H1 (cell line): ENCODE results near the gene PLPPR3. TPM values are rescaled to one million over a fixed set of nuclear protein-coding genes. Genes with fewer than 3 reads are reported as not detected.

ENCODE experiments used
- CTCF ChIA-PET: fragments of 300-600 bp; sonication (Branson Sonifier 250); formaldehyde crosslinking; loops from one replicate; lab custom pipeline; 2021; ENCODE audit not compliant: partially characterized antibody; lab: Charles Lee
- POLR2A ChIA-PET: fragments of 300-600 bp; sonication (Branson Sonifier 250); formaldehyde crosslinking; loops from one replicate; lab custom pipeline; 2021; ENCODE audit warnings: inconsistent platforms; ENCODE audit not compliant: partially characterized antibody; lab: Charles Lee
- DNase-seq, 2 experiments: peaks; one replicate each; pipeline versions ENCODE4 v3.0.0 to v3.0.0-alpha.2; 2010 to 2022; ENCODE audit warnings: low spot score in 2 of 2, low read depth in 1 of 2, mixed read lengths in 1 of 2
- FAIRE-seq: peaks from 2 replicates; lab custom pipeline; 2011; peaks lifted over from hg19 to GRCh38; lab: Jason Lieb, UNC
- H2AFZ ChIP-seq: 2 replicates; pipeline ENCODE4 v1.8.1; 2012; ENCODE audit warnings: low read length, inconsistent platforms
- H2AK5ac ChIP-seq: 2 replicates; pipeline ENCODE4 v1.6.1; 2013; ENCODE audit warnings: low read depth, low read length
- H2BK120ac ChIP-seq: replicated peaks from 2 replicates; pipeline ENCODE3; 2013; ENCODE audit warnings: low read depth, low read length, inconsistent platforms
- H2BK12ac ChIP-seq: 2 replicates; pipeline ENCODE4 v1.6.1; 2013; ENCODE audit warnings: low read depth, low read length
- H2BK15ac ChIP-seq: 2 replicates; pipeline ENCODE4 v1.6.1; 2013; ENCODE audit warnings: low read length
- H2BK20ac ChIP-seq: 2 replicates; pipeline ENCODE4 v1.6.1; 2013; ENCODE audit warnings: low read length
- H2BK5ac ChIP-seq: 2 replicates; pipeline ENCODE4 v1.6.1; 2013; ENCODE audit warnings: low read depth, low read length
- H3K14ac ChIP-seq: 2 replicates; pipeline ENCODE4 v1.6.1; 2013; ENCODE audit warnings: inconsistent platforms; ENCODE audit not compliant: insufficient read length
- H3K18ac ChIP-seq: 2 replicates; pipeline ENCODE4 v1.6.1; 2013; ENCODE audit warnings: low read length; ENCODE audit errors: extremely low read depth
- H3K23ac ChIP-seq: 2 replicates; pipeline ENCODE4 v1.6.1; 2013; ENCODE audit warnings: inconsistent platforms; ENCODE audit not compliant: insufficient read length
- H3K23me2 ChIP-seq: 2 replicates; pipeline ENCODE4 v1.6.1; 2013; ENCODE audit warnings: low read depth, low read length
- H3K27ac ChIP-seq: 2 replicates; pipeline ENCODE4 v1.6.1; 2011; ENCODE audit warnings: low read depth, low read length, inconsistent platforms
- H3K27me3 ChIP-seq, 4 experiments: replicated peaks in 1 of 4; 1 replicate in 1 of 4; 2 replicates in 3 of 4; pipeline versions ENCODE4 v1.6.1 to v1.8.1; 2011 to 2013; ENCODE audit warnings: low read length in 3 of 4, mild to moderate bottlenecking in 3 of 4, inconsistent platforms in 2 of 4, mixed read lengths in 2 of 4, moderate library complexity in 1 of 4; ENCODE audit not compliant: control insufficient read depth in 3 of 4, insufficient read depth in 3 of 4; ENCODE audit errors: extremely low read depth in 1 of 4
- H3K36me3 ChIP-seq, 4 experiments: 2 replicates each; pipeline versions ENCODE4 v1.6.1 to v1.8.1; 2011 to 2013; ENCODE audit warnings: mild to moderate bottlenecking in 4 of 4, low read length in 3 of 4, moderate library complexity in 2 of 4, control low read depth in 1 of 4, inconsistent platforms in 1 of 4; ENCODE audit not compliant: insufficient read depth in 4 of 4, control insufficient read depth in 2 of 4
- H3K4ac ChIP-seq: replicated peaks from 2 replicates; pipeline ENCODE3; 2013; ENCODE audit warnings: low read length, low read depth, mixed read lengths, inconsistent platforms; ENCODE audit not compliant: insufficient read length
- H3K4me1 ChIP-seq, 4 experiments: replicated peaks in 1 of 4; 1 replicate in 1 of 4; 2 replicates in 3 of 4; pipeline versions ENCODE4 v1.6.1 to v1.8.1; 2011 to 2013; ENCODE audit warnings: low read length in 3 of 4, inconsistent platforms in 2 of 4, mixed read lengths in 1 of 4; ENCODE audit not compliant: insufficient read depth in 4 of 4, control insufficient read depth in 3 of 4
- H3K4me2 ChIP-seq, 2 experiments: 2 replicates each; pipeline versions ENCODE4 v1.6.1 to v1.8.1; 2011 to 2013; ENCODE audit warnings: low read depth in 2 of 2, low read length in 2 of 2, control low read depth in 1 of 2, inconsistent platforms in 1 of 2, mild to moderate bottlenecking in 1 of 2; ENCODE audit not compliant: insufficient read depth in 1 of 2
- H3K4me3 ChIP-seq, 4 experiments: fragments of 200-600, 300-600 bp in 1 of 4; sonication (generic), shearing (Covaris generic), sonication (Bioruptor Twin) in 1 of 4; 2 replicates each; pipeline versions ENCODE4 v1.5.1 to v1.8.1; 2011 to 2016; ENCODE audit warnings: low read length in 4 of 4, low read depth in 3 of 4, control low read depth in 2 of 4, inconsistent platforms in 2 of 4, mild to moderate bottlenecking in 2 of 4, mixed read lengths in 1 of 4, moderate library complexity in 1 of 4; ENCODE audit not compliant: insufficient read depth in 2 of 4; ENCODE audit errors: extremely low read depth in 1 of 4
- H3K56ac ChIP-seq: replicated peaks from 2 replicates; pipeline ENCODE3; 2013; ENCODE audit warnings: low read depth, mild to moderate bottlenecking, mixed read lengths, low read length, inconsistent platforms; ENCODE audit not compliant: insufficient read length
- H3K79me1 ChIP-seq: 2 replicates; pipeline ENCODE4 v1.6.1; 2013; ENCODE audit warnings: low read depth, low read length, control low read depth
- H3K79me2 ChIP-seq, 2 experiments: 2 replicates each; pipeline versions ENCODE4 v1.6.1 to v1.8.1; 2012 to 2013; ENCODE audit warnings: low read length in 2 of 2, mild to moderate bottlenecking in 2 of 2, inconsistent platforms in 1 of 2; ENCODE audit not compliant: insufficient read depth in 2 of 2, control insufficient read depth in 1 of 2
- H3K9ac ChIP-seq, 4 experiments: replicated peaks in 1 of 4; 1 replicate in 1 of 4; 2 replicates in 3 of 4; pipeline versions ENCODE4 v1.6.1 to v1.8.1; 2011 to 2013; ENCODE audit warnings: low read depth in 3 of 4, low read length in 3 of 4, control low read depth in 2 of 4, mild to moderate bottlenecking in 2 of 4, moderate library complexity in 2 of 4, inconsistent platforms in 1 of 4; ENCODE audit errors: extremely low read depth in 1 of 4
- H3K9me3 ChIP-seq, 2 experiments: 2 replicates each; pipeline versions ENCODE4 v1.6.1 to v1.8.1; 2012 to 2013; ENCODE audit warnings: mild to moderate bottlenecking in 2 of 2, moderate library complexity in 2 of 2, control low read depth in 1 of 2, inconsistent platforms in 1 of 2, low read depth in 1 of 2, low read length in 1 of 2, mixed read lengths in 1 of 2; ENCODE audit not compliant: insufficient read depth in 2 of 2
- H4K20me1 ChIP-seq, 2 experiments: replicated peaks in 1 of 2; 2 replicates each; pipeline versions ENCODE3 to v1.8.1; 2011 to 2013; ENCODE audit warnings: inconsistent platforms in 2 of 2, low read length in 2 of 2, mild to moderate bottlenecking in 1 of 2; ENCODE audit not compliant: insufficient read depth in 2 of 2, control insufficient read depth in 1 of 2
- H4K5ac ChIP-seq: 2 replicates; pipeline ENCODE4 v1.6.1; 2013; ENCODE audit warnings: low read length, low read depth, mixed read lengths, inconsistent platforms; ENCODE audit not compliant: insufficient read length
- H4K8ac ChIP-seq: 2 replicates; pipeline ENCODE4 v1.8.0; 2013; ENCODE audit warnings: mild to moderate bottlenecking, moderate library complexity, low read length, inconsistent platforms; ENCODE audit not compliant: insufficient read depth; ENCODE audit errors: extremely low read depth
- H4K91ac ChIP-seq: replicated peaks from 2 replicates; pipeline ENCODE3; 2013; ENCODE audit warnings: low read length, mixed read lengths, inconsistent platforms; ENCODE audit not compliant: insufficient read length
- NRF1 ChIP-seq: IDR thresholded peaks from 2 replicates; pipeline ENCODE4 v1.6.1; 2011; ENCODE audit warnings: mild to moderate bottlenecking, low read depth, low read length, improper control_type of control experiment
- WGBS, 2 experiments: shearing (Covaris generic) in 1 of 2; methylation state at CpG; one replicate each; pipeline versions ENCODE4 v1.1.6 to v1.1.7; 2013 to 2015; ENCODE audit warnings: low lambda C conversion rate in 2 of 2, mixed read lengths in 2 of 2, inconsistent platforms in 1 of 2, low coverage in 1 of 2, missing lambda C conversion rate in 1 of 2; ENCODE audit not compliant: insufficient replicate concordance in 2 of 2, insufficient coverage in 1 of 2, insufficient read length in 1 of 2; ENCODE audit errors: extremely low coverage in 1 of 2, missing lambda C conversion rate in 1 of 2; 5-methylcytosine and 5-hydroxymethylcytosine counted together
- polyA plus RNA-seq, 7 experiments: library from polyadenylated mRNA; depleted of rRNA in 3 of 7; stranded (reverse) in 5 of 7; unstranded in 2 of 7; fragments of >200 nt in 5 of 7; fragments of 200-250 nt in 2 of 7; gene quantifications; 1 replicate in 5 of 7; 2 replicates in 1 of 7; 4 replicates in 1 of 7; pipeline versions ENCODE4 v1.2.1 to v1.2.3, GENCODE V29; 2011 to 2013; ENCODE audit warnings: missing spikeins in 2 of 7, mixed read lengths in 2 of 7
- total RNA-seq: library from RNA; stranded (reverse); fragmentation: NEBNext Ultra II Directional; extraction: Animal tissue kit (Norgen Biotek cat#: 25700); gene quantifications from 2 replicates; pipeline ENCODE4 v1.2.1, GENCODE V29; 2021

PLPPR3 gene
- total and polyA plus RNA-seq, 2 of the 8 experiments (the other 6 are each of a cell fraction or from before 2014, with no cell fraction given): 71.7 to 76.4 TPM

DNA sequence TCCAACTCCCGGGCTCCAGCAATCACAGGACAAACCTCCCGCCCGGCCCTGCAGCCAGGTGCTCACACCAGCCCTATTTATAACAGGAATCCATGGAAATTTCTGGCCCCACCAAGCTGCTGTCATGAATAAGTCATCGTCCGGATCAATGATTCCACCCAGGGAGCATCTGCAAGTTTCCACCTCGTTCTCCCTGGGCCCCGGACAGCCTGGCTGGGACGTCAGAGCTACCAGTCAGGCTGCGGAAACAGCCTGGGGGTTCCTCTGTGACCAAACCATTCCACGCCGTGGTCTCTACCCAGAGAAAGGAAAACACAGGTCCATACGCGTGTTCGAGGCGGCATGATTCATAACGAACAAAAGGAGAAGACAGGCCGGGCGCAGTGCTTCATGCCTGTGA is 45.2 kb downstream of the PLPPR3 start:
- Histone ChIP-seq H2BK5ac (no peak overlapping the region), H3K9ac (no peak overlapping the region), H3K4me3 (no peak overlapping the region), H2BK120ac (no peak overlapping the region), H3K27me3 (no peaks in the 10 kb centered on the region), H3K79me1 (no peaks in the 10 kb centered on the region), H3K4me1 (peaks cover 0 to 3% (median 0%) of the 10 kb centered on the region in 4 experiments; a peak in 2 of 7 replicates), H4K8ac (no peak overlapping the region), H4K20me1 (no peaks in the 10 kb centered on the region), H2BK15ac (no peak overlapping the region), H3K79me2 (no peaks in the 10 kb centered on the region), H3K18ac (no peak overlapping the region), H3K4ac (no peak overlapping the region), H2AK5ac (no peak overlapping the region), H3K27ac (no peak overlapping the region), H2BK12ac (no peak overlapping the region), H3K14ac (no peak overlapping the region), H3K9me3 (no peaks in the 10 kb centered on the region), H3K36me3 (no peaks in the 10 kb centered on the region), H3K4me2 (no peak overlapping the region), H4K91ac (no peak overlapping the region), H3K23me2 (no peaks in the 10 kb centered on the region; the same call in 1 of the 2 replicates), H2BK20ac (no peak overlapping the region), H3K56ac (no peak overlapping the region), H3K23ac (no peak overlapping the region), H2AFZ (no peak overlapping the region), H4K5ac (no peak overlapping the region)
- ChIA-PET CTCF (interaction anchor here (0.7 to 1.7 kb wide), 3 partner anchors 22 to 88 kb away, joined by 3 to 9 read pairs (median 3); no protein-coding TSS in a partner anchor), POLR2A (interaction anchor here (0.8 to 9.0 kb wide), 6 partner anchors 11 to 38 kb away, joined by 3 to 61 read pairs (median 4); no protein-coding TSS in a partner anchor)
- FAIRE-seq (no peak), DNase-seq (no peak)
- no peak for TF ChIP-seq NRF1
- WGBS, 2 experiments: 96% methylated on average over 18 of the region's 18 CpGs; no CpG with 5 or more reads in 1 of the 2 experiments
